ENCODE results near the gene ENG.
"Not testable (repeated sequence)": the region's sequence is repeated elsewhere in the genome, so short reads cannot be mapped to it uniquely, and the experiment has no call there.

Gene ENG
- total RNA-seq, result 1.9 reads per million, percentile 2 among the genes with 10 or more reads in this experiment

GRCh38 chr9:127854184-127854806 is at the start of gene ENG:
TSS of gene ENG (minus strand) at chr9:127854658. CDS start at chr9:127854355, 303 bp downstream.
- DNase-seq, result no peak

- DNase-seq, result peak; percentile 47
Observed at GRCh38 chr9:127903557-127904475, 49.4 kb upstream of the ENG start.

GRCh38 chr9:127899128-127899943 is 44.9 kb upstream of the ENG start, which contains the start of gene ST6GALNAC6:
TSS of gene ST6GALNAC6 (minus strand) at chr9:127899603. CDS start at chr9:127897981, 1,622 bp downstream.
- DNase-seq, result peak; percentile 58

GRCh38 chr9:127898433-127899127 is 44.1 kb upstream of the ENG start:
- no peak for DNase-seq

GRCh38 chr9:127897193-127897692 is 42.8 kb upstream of the ENG start:
- DNase-seq, result no peak

- no peak for DNase-seq
Observed at GRCh38 chr9:127896395-127897192, 42.1 kb upstream of the ENG start.

- no peak for DNase-seq
Observed at GRCh38 chr9:127895811-127896210, 41.4 kb upstream of the ENG start.

GRCh38 chr9:127893392-127893791 is 38.9 kb upstream of the ENG start:
- DNase-seq, result no peak

- no peak for DNase-seq
Observed at GRCh38 chr9:127892831-127893230, 38.4 kb upstream of the ENG start.

GRCh38 chr9:127890053-127890452 is 35.6 kb upstream of the ENG start:
- DNase-seq, result no peak

GRCh38 chr9:127887792-127888191 is 33.3 kb upstream of the ENG start:
- DNase-seq, result no peak

- no peak for DNase-seq
Observed at GRCh38 chr9:127886401-127886972, 32.0 kb upstream of the ENG start.

- no peak for DNase-seq
Observed at GRCh38 chr9:127885508-127886281, 31.2 kb upstream of the ENG start.

- DNase-seq, result no peak
Observed at GRCh38 chr9:127884976-127885490, 30.6 kb upstream of the ENG start.

- DNase-seq, result no peak
Observed at GRCh38 chr9:127884427-127884911, 30.0 kb upstream of the ENG start.

- no peak for DNase-seq
Observed at GRCh38 chr9:127883959-127884358, 29.5 kb upstream of the ENG start.

GRCh38 chr9:127881715-127882114 is 27.3 kb upstream of the ENG start:
- not testable (repeated sequence) for DNase-seq

- DNase-seq, result no peak
Observed at GRCh38 chr9:127880143-127880542, 25.7 kb upstream of the ENG start.

- no peak for DNase-seq
Observed at GRCh38 chr9:127878652-127879390, 24.4 kb upstream of the ENG start.
